Measurements from ENCODE around the gene DDIT3.

GRCh38 chr12:57546438-57547287, 26.3 kb upstream of the DDIT3 start, which contains the start of gene DCTN2:
- TF ChIP-seq RAD21 (IDR thresholded peaks at IDR 0.05; ENCODE audit: low read depth) (no peak), TAF1 (IDR thresholded peaks at IDR 0.05; ENCODE audit: low read depth) (peak; percentile 84), USF1 (IDR thresholded peaks at IDR 0.05) (peak; percentile 6; the same call in 1 of the 2 replicates), EP300 (IDR thresholded peaks at IDR 0.05; ENCODE audit: borderline replicate concordance) (no peak), FOXM1 (IDR thresholded peaks at IDR 0.05; ENCODE audit: borderline replicate concordance, low read depth) (no peak), CREB1 (IDR thresholded peaks at IDR 0.05; ENCODE audit: low read depth) (no peak), MAX (IDR thresholded peaks at IDR 0.05) (peak; percentile 24; the same call in 1 of the 2 replicates), NFIC (IDR thresholded peaks at IDR 0.05) (no peak), ZBTB7A (IDR thresholded peaks at IDR 0.05; ENCODE audit: low read depth) (peak; percentile 95), CEBPB (IDR thresholded peaks at IDR 0.05) (no peak), TEAD4 (IDR thresholded peaks at IDR 0.05) (no peak; the same call in 1 of the 2 replicates), YY1 (IDR thresholded peaks at IDR 0.05; ENCODE audit: low read depth) (no peak), TCF12 (IDR thresholded peaks at IDR 0.05; ENCODE audit: low read depth) (no peak)
- TF ChIP-seq, protein P1, sequence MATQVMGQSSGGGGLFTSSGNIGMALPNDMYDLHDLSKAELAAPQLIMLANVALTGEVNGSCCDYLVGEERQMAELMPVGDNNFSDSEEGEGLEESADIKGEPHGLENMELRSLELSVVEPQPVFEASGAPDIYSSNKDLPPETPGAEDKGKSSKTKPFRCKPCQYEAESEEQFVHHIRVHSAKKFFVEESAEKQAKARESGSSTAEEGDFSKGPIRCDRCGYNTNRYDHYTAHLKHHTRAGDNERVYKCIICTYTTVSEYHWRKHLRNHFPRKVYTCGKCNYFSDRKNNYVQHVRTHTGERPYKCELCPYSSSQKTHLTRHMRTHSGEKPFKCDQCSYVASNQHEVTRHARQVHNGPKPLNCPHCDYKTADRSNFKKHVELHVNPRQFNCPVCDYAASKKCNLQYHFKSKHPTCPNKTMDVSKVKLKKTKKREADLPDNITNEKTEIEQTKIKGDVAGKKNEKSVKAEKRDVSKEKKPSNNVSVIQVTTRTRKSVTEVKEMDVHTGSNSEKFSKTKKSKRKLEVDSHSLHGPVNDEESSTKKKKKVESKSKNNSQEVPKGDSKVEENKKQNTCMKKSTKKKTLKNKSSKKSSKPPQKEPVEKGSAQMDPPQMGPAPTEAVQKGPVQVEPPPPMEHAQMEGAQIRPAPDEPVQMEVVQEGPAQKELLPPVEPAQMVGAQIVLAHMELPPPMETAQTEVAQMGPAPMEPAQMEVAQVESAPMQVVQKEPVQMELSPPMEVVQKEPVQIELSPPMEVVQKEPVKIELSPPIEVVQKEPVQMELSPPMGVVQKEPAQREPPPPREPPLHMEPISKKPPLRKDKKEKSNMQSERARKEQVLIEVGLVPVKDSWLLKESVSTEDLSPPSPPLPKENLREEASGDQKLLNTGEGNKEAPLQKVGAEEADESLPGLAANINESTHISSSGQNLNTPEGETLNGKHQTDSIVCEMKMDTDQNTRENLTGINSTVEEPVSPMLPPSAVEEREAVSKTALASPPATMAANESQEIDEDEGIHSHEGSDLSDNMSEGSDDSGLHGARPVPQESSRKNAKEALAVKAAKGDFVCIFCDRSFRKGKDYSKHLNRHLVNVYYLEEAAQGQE (IDR thresholded peaks at IDR 0.05; ENCODE audit: low read depth), result no peak
